Gastroesophageal sphincter (tissue), 4 donors: Measurements from ENCODE around the gene FMR1NB. TPM values are rescaled to one million over a fixed set of nuclear protein-coding genes. Genes with fewer than 3 reads are reported as not detected.
A peak's percentile ranks its signal among the peaks of the same experiment; 100 is the strongest.

ENCODE experiments used
- ATAC-seq: fragments of 150-250 bp; one replicate; pipeline ENCODE4 v1.9.1; 2016; ENCODE audit warnings: mild to moderate bottlenecking, moderate library complexity
- H3K27ac ChIP-seq, 4 donors: fragments of 200-600 bp; sonication (generic) in 3 of 4; 1 replicate in 3 of 4; 2 replicates in 1 of 4; pipeline ENCODE4 v1.5.1; 2016 to 2019
- H3K27me3 ChIP-seq: fragments of 200-600 bp; sonication (generic); one replicate; pipeline ENCODE4 v1.5.1; 2019
- H3K36me3 ChIP-seq, 2 donors: fragments of 200-600 bp; sonication (generic); one replicate each; pipeline ENCODE4 v1.5.1; 2019; ENCODE audit warnings: control low read depth in 1 of 2
- H3K4me1 ChIP-seq, 3 donors: fragments of 200-600 bp; sonication (generic); 1 replicate in 2 of 3; 2 replicates in 1 of 3; pipeline ENCODE4 v1.5.1; 2016 to 2019; ENCODE audit warnings: control low read depth in 2 of 3
- H3K4me3 ChIP-seq, 2 donors: fragments of 200-600 bp; sonication (generic); one replicate each; pipeline ENCODE4 v1.5.1; 2019; ENCODE audit warnings: mild to moderate bottlenecking in 1 of 2, moderate library complexity in 1 of 2
- H3K9me3 ChIP-seq, 3 donors: fragments of 200-600 bp; sonication (generic); one replicate each; pipeline ENCODE4 v1.5.1; 2017 to 2019; ENCODE audit warnings: control low read depth in 2 of 3
- CTCF ChIP-seq, 4 experiments: fragments of 200-600 bp in 2 of 4; fragments of 450-650 bp in 2 of 4; sonication (generic) in 1 of 4; IDR thresholded peaks; one replicate each; pipeline ENCODE4 v1.5.1; 2017 to 2019; ENCODE audit warnings: antibody characterized with exemption in 4 of 4, mild to moderate bottlenecking in 2 of 4, moderate library complexity in 2 of 4
- EP300 ChIP-seq: sonication (generic); formaldehyde crosslinking; IDR thresholded peaks from one replicate; pipeline ENCODE4 v1.6.1; 2017; ENCODE audit warnings: antibody characterized with exemption, mild to moderate bottlenecking
- POLR2A ChIP-seq, 2 donors: fragments of 450-650 bp; IDR thresholded peaks; one replicate each; pipeline ENCODE4 v1.6.1; 2017; ENCODE audit warnings: antibody characterized with exemption in 2 of 2, mild to moderate bottlenecking in 2 of 2, moderate library complexity in 1 of 2
- POLR2AphosphoS5 ChIP-seq: sonication (generic); formaldehyde crosslinking; IDR thresholded peaks from one replicate; pipeline ENCODE4 v1.6.1; 2017; ENCODE audit warnings: antibody characterized with exemption
- WGBS, 2 donors: methylation state at CpG; one replicate each; pipeline ENCODE4 v1.1.5; 2018; ENCODE audit warnings: low coverage in 1 of 2; 5-methylcytosine and 5-hydroxymethylcytosine counted together
- total RNA-seq, 4 donors: library from RNA; depleted of rRNA; stranded (reverse); fragments of >200 nt; gene quantifications; one replicate each; pipeline ENCODE4 v1.1.0, GENCODE V29; 2016

Gene FMR1NB
- total RNA-seq, 4 donors from 2014 or later: not detected

GRCh38 chrX:148043271-148043855 is 62.2 kb downstream of the FMR1NB start:
- H3K9me3 ChIP-seq: no peaks in the 10 kb centered on the region
- no peak for TF ChIP-seq EP300
- no peak for TF ChIP-seq POLR2A (IDR thresholded peaks at IDR 0.05)
- no peak for TF ChIP-seq CTCF (IDR thresholded peaks at IDR 0.05)
- TF ChIP-seq POLR2AphosphoS5: no peak
- no peak for ATAC-seq

GRCh38 chrX:148047200-148047599 is 66.1 kb downstream of the FMR1NB start:
- no peaks in the 10 kb centered on the region for H3K27me3 ChIP-seq
- 49 to 100% methylated on average over 1 to 4 of the region's 4 CpGs for WGBS, 2 donors
- no peak for ATAC-seq
- TF ChIP-seq CTCF (IDR thresholded peaks at IDR 0.05) (no peak), EP300 (no peak), POLR2A (IDR thresholded peaks at IDR 0.05) (no peak), POLR2AphosphoS5 (no peak)
- H3K4me3 ChIP-seq: no peak overlapping the region
- no peak overlapping the region for H3K27ac ChIP-seq
- no peaks in the 10 kb centered on the region for H3K36me3 ChIP-seq
- H3K4me1 ChIP-seq: no peaks in the 10 kb centered on the region
- no peaks in the 10 kb centered on the region for H3K9me3 ChIP-seq

More at GRCh38 chrX:148043271-148043855, 62.2 kb downstream of the FMR1NB start:
- H3K27ac ChIP-seq: no peak overlapping the region
- no peaks in the 10 kb centered on the region for H3K36me3 ChIP-seq
- no peaks in the 10 kb centered on the region for H3K4me1 ChIP-seq
- WGBS, 2 donors: 67% methylated on average over 2 of the region's 2 CpGs; no CpG with 5 or more reads in 1 of the 2 donors
- no peaks in the 10 kb centered on the region for H3K27me3 ChIP-seq
- no peak overlapping the region for H3K4me3 ChIP-seq

DNA sequence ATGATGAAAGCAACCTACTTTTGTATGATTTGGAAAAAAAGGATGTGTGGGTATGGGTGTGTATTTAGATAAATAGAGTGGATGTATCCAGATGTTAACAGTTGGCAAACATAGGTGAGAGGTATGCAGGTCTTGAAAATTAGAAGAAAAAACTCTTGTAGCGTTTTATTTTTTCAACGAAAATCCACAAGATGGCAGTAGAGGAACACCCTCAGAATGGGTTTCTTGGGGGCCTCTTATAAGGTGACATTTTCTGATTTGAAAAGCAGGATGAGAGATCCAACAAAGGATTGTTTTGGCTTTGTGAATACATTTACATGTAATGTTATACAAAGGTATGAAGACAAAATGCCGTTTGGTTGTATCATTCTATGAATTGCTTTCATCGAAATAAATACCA is 68.3 kb downstream of the FMR1NB start:
- Histone ChIP-seq H3K9me3 (no peaks in the 10 kb centered on the region), H3K4me3 (no peak overlapping the region), H3K27ac (no peak overlapping the region), H3K4me1 (no peaks in the 10 kb centered on the region), H3K36me3 (no peaks in the 10 kb centered on the region), H3K27me3 (no peaks in the 10 kb centered on the region)
- ATAC-seq: no peak
- TF ChIP-seq CTCF (IDR thresholded peaks at IDR 0.05) (peak in 2 of 4 experiments; percentile 13 to 57), EP300 (no peak)
- 19 to 33% methylated on average over 4 of the region's 4 CpGs for WGBS, 2 donors

- H3K27me3 ChIP-seq: no peaks in the 10 kb centered on the region
- WGBS, 2 donors: 81% methylated on average over 8 of the region's 35 CpGs; no CpG with 5 or more reads in 1 of the 2 donors
- H3K36me3 ChIP-seq: no peaks in the 10 kb centered on the region
- no peaks in the 10 kb centered on the region for H3K4me1 ChIP-seq
- TF ChIP-seq EP300 (no peak), CTCF (IDR thresholded peaks at IDR 0.05) (no peak), POLR2A (IDR thresholded peaks at IDR 0.05) (no peak), POLR2AphosphoS5 (no peak)
- ATAC-seq: no peak
- no peak overlapping the region for H3K27ac ChIP-seq
- H3K9me3 ChIP-seq: no peaks in the 10 kb centered on the region
- H3K4me3 ChIP-seq: no peak overlapping the region
These were observed 70.8 kb downstream of the FMR1NB start for GRCh38 chrX:148051973-148052372.

GRCh38 chrX:148067285-148067684 is 86.1 kb downstream of the FMR1NB start:
- Histone ChIP-seq H3K27ac (no peak overlapping the region), H3K4me3 (no peak overlapping the region), H3K9me3 (no peaks in the 10 kb centered on the region), H3K36me3 (no peaks in the 10 kb centered on the region), H3K27me3 (no peaks in the 10 kb centered on the region), H3K4me1 (no peaks in the 10 kb centered on the region)
- ATAC-seq: no peak
- 81 to 93% methylated on average over 2 of the region's 2 CpGs for WGBS, 2 donors
- TF ChIP-seq POLR2AphosphoS5 (no peak), POLR2A (IDR thresholded peaks at IDR 0.05) (no peak), EP300 (no peak), CTCF (IDR thresholded peaks at IDR 0.05) (no peak)
